C4-2B (cell line): ENCODE results near the gene ATP6V1E1.

Experiments used
- H3K27ac ChIP-seq: fragments of 450-650 bp; 2 replicates; pipeline ENCODE4 v1.5.1; 2017
- CTCF ChIP-seq: fragments of 450-650 bp; conservative IDR thresholded peaks from 2 replicates; pipeline ENCODE4 v1.5.1; 2017; ENCODE audit warnings: mild to moderate bottlenecking
- ZFX ChIP-seq: fragments of 450-650 bp; IDR thresholded peaks from 2 replicates; pipeline ENCODE4 v1.6.1; 2017

Gene ATP6V1E1

GRCh38 chr22:17633217-17633997 lies 4.9 kb upstream of the ATP6V1E1 start:
- TF ChIP-seq ZFX (no peak), CTCF (no peak)
- no peak overlapping the region for H3K27ac ChIP-seq

GRCh38 chr22:17631076-17631565 lies 2.6 kb upstream of the ATP6V1E1 start:
- H3K27ac ChIP-seq, result no peak overlapping the region
- no peak for TF ChIP-seq ZFX
- TF ChIP-seq CTCF, result no peak

- no peak overlapping the region for H3K27ac ChIP-seq
- TF ChIP-seq ZFX (no peak), CTCF (no peak)
Measured at GRCh38 chr22:17629641-17630040, 1.1 kb upstream of the ATP6V1E1 start.

- TF ChIP-seq ZFX, result no peak
- no peak for TF ChIP-seq CTCF
- H3K27ac ChIP-seq, result peak overlapping the region; percentile 81
Measured at GRCh38 chr22:17629173-17629489, 582 bp upstream of the ATP6V1E1 start.

GRCh38 chr22:17627961-17628405 lies 566 bp downstream of the ATP6V1E1 start:
- no peak for TF ChIP-seq ZFX
- TF ChIP-seq CTCF, result no peak
- H3K27ac ChIP-seq, result peak overlapping the region; percentile 81

GRCh38 chr22:17613280-17613679 lies 15.3 kb downstream of the ATP6V1E1 start:
- no peak overlapping the region for H3K27ac ChIP-seq
- no peak for TF ChIP-seq CTCF
- TF ChIP-seq ZFX, result no peak

- no peak overlapping the region for H3K27ac ChIP-seq
- no peak for TF ChIP-seq CTCF
- TF ChIP-seq ZFX, result no peak
Measured at GRCh38 chr22:17612057-17612456, 16.5 kb downstream of the ATP6V1E1 start.
